ENCODE results near the gene OS9. TPM values are rescaled to one million over a fixed set of nuclear protein-coding genes. Genes with fewer than 3 reads are reported as not detected.

The OS9 gene
- total RNA-seq, 4 donors from 2014 or later, result 262 to 393 (median 286) TPM

DNA sequence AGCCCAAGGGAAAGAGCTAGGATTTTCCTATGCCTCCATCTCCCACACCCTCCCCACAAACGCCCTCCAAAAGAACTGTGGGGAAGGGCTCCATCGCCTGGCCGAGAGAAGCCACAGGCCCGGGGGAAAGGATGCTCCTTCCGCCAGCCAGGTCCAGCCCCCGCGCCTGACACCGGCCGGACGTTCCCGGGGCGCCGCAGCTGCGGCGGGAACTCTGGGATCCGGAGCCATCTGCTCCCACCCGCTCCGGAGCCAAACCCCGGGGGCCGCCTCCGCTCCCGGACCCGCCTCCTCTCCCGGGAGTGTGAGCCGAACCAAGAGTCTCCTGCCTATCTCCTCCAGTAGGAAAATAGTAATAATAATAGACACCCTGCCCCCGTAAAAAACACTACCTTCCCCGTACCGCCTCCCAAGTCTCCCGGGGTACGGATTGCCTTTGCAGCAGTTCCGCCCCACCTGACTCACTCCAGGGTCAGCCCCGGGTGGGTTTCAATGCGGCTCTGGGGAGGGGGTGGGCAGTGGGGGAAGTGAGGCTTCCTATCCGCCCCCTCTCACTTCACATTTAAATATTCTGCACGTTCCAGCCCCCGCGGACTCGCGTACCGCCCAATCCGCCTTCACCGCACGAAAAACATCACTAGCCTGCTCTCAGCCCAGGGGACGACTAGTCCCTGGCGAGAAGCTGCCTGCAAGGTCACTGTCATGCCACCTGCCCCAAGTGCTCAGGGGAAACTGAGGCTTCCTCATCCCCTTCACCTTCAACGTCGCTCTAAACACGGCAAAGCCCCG, 42.2 kb downstream of the OS9 start:
- Histone ChIP-seq H3K27me3 (peaks cover 40% of the 10 kb centered on the region), H3K9me3 (no peaks in the 10 kb centered on the region), H3K36me3 (no peaks in the 10 kb centered on the region), H3K27ac (no peak overlapping the region), H3K4me1 (peaks cover 11 to 36% of the 10 kb centered on the region in 2 donors), H3K4me3 (replicated peaks in 1 of 3) (no peak overlapping the region)
- DNase-seq, result no peak
- 13 to 15% methylated on average over 36 to 42 of the region's 49 CpGs for WGBS, 2 donors
- intact Hi-C loops (cut with DNase I), result no loop called here
- TF ChIP-seq, protein P1, sequence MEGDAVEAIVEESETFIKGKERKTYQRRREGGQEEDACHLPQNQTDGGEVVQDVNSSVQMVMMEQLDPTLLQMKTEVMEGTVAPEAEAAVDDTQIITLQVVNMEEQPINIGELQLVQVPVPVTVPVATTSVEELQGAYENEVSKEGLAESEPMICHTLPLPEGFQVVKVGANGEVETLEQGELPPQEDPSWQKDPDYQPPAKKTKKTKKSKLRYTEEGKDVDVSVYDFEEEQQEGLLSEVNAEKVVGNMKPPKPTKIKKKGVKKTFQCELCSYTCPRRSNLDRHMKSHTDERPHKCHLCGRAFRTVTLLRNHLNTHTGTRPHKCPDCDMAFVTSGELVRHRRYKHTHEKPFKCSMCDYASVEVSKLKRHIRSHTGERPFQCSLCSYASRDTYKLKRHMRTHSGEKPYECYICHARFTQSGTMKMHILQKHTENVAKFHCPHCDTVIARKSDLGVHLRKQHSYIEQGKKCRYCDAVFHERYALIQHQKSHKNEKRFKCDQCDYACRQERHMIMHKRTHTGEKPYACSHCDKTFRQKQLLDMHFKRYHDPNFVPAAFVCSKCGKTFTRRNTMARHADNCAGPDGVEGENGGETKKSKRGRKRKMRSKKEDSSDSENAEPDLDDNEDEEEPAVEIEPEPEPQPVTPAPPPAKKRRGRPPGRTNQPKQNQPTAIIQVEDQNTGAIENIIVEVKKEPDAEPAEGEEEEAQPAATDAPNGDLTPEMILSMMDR (IDR thresholded peaks at IDR 0.05), result peak in 1 of 6 experiments; percentile 8
- no peak for TF ChIP-seq POLR2A (IDR thresholded peaks at IDR 0.05)

DNA sequence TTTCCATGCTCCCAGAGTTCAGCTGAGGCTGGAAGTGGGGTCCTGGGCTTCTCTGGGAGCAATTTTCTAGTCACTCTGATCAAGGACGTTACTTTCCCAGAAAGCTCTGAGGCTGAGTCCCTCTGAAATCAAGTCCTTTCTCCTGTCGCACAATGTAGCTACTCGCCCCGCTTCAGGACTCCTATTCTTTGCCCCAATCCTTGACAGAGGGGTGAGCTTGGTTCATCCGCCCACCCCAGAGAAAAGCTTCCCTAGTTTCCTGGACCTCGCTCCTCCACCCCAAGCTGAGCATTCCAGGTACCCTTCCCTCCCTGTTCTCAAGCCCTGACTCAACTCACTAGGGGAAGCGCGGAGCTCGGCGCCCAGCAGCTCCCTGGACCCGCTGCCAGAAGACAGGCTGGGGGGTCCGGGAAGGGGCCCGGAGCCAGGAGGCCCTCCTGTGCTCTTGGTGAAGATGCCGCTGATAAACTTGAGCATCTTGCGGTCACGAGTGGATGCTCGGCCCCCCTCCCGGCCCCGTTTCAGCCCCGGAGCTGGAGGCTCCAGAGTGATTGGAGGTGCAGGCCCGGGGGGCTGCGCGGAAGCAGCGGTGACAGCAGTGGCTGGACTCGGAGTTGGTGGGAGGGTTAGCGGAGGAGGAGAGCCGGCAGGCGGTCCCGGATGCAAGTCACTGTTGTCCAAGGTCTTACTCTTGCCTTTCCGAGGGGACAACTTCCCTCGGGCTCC, 43.0 kb downstream of the OS9 start:
- H3K36me3 ChIP-seq, result no peaks in the 10 kb centered on the region
- TF ChIP-seq, protein P1 (IDR thresholded peaks at IDR 0.05), result no peak
- no peak for TF ChIP-seq POLR2A (IDR thresholded peaks at IDR 0.05)
- no peak overlapping the region for H3K27ac ChIP-seq
- intact Hi-C loops (cut with DNase I), result no loop called here
- WGBS, 2 donors, result 4 to 29% methylated on average over 22 to 29 of the region's 31 CpGs
- peaks cover 11 to 36% of the 10 kb centered on the region in 2 donors for H3K4me1 ChIP-seq
- H3K4me3 ChIP-seq (replicated peaks in 1 of 3), result no peak overlapping the region
- H3K9me3 ChIP-seq, result no peaks in the 10 kb centered on the region
- no peak for DNase-seq
- H3K27me3 ChIP-seq, result peaks cover 40% of the 10 kb centered on the region

DNA sequence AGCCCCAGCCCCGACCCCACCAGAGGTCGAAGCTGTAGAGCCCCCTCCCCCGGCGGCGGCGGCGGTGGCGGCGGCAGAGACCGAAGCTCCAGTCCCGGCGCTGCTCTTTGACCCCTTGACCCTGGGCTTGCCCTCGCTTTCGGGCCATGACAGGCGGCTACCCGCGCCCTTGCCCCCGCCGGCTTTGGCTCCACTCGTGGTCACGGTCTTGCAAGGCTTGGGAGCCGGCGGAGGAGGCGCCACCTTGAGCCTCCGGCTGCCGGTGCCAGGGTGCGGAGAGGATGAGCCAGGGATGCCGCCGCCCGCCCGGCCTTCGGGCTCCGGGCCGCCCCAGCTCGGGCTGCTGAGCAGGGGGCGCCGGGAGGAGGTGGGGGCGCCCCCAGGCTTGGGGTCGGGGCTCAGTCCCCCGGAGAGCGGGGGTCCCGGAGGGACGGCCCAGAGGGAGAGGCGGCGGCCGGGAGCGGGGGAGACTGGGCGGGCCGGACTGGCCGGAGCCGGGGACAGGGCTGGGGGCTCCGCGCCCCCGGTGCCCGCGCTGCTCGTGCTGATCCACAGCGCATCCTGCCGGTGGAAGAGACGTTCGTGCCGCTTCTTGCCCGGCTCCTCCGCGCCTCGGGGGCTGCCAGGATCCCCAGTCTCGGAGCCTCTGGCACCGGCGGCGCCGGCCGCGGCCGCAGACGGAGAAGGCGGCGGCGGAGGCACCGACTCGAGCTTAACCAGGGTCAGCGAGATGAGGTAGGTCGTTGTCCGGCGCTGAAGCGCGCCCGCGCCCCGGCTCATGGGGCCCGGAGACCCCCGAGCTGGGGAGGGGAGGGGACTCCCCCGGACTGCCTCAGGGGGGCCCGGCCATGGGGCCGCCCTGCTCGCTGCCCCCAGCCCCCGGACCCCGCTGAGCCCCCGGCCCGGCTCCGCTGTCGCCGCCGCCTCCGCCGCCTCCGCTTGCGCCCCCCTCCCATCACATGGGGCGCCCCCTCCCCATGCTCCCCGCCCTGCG, 43.8 kb downstream of the OS9 start:
- intact Hi-C loops (cut with DNase I), result no loop called here
- 0 to 28% methylated on average over 4 of the region's 110 CpGs for WGBS, 2 donors
- Histone ChIP-seq H3K4me3 (replicated peaks in 1 of 3) (peak overlapping the region in 1 of 3 donors; percentile 29), H3K4me1 (peaks cover 11 to 36% of the 10 kb centered on the region in 2 donors), H3K27ac (no peak overlapping the region), H3K27me3 (peaks cover 40% of the 10 kb centered on the region), H3K9me3 (no peaks in the 10 kb centered on the region), H3K36me3 (no peaks in the 10 kb centered on the region)
- TF ChIP-seq, protein P1 (IDR thresholded peaks at IDR 0.05), result peak in 1 of 6 experiments; percentile 33
- no peak for TF ChIP-seq POLR2A (IDR thresholded peaks at IDR 0.05)
- DNase-seq, result no peak

DNA sequence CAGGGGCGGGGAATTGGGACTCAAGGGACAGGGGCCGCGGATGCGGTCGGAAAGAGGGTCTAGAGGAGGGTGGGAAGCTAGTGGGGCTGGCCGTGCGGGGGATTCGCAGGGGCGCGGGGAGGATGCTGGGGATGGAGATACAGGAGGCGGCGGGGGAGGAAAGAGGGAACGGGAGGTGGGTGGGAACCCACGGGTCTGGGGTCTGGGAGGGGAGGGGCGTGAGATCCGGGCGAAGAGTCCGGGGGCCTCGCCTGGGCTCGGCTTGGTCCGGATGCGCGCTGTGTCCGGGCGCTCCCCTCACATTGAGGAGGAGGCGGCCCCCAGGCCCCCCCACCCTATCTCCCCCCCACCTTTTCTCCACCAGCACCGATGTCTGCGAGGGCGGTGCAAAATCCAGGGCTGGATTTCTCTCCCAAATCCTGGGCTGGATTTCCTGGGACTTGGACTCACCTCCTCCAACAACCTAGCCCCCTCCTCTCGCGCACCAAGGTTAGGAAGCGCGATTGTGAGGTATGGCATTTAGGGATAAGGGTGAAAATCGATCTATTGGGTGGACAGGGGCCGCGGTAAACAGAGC, 44.8 kb downstream of the OS9 start, which contains the start of gene AGAP2:
TSS of gene AGAP2 (minus strand) at position 82 of the 577 bp plus-strand sequence. CDS start 496 bp downstream, outside the sequence.
- Histone ChIP-seq H3K4me1 (peaks cover 11 to 36% of the 10 kb centered on the region in 2 donors), H3K36me3 (no peaks in the 10 kb centered on the region), H3K27me3 (peaks cover 40% of the 10 kb centered on the region), H3K9me3 (no peaks in the 10 kb centered on the region), H3K4me3 (replicated peaks in 1 of 3) (peak within 1 kb of the TSS in 1 of 3 donors; percentile 29), H3K27ac (no peak within 1 kb of the TSS)
- intact Hi-C loops (cut with DNase I), result no loop called here
- WGBS, 2 donors, result 9 to 20% methylated on average over 29 to 32 of the region's 36 CpGs
- TF ChIP-seq, protein P1 (IDR thresholded peaks at IDR 0.05), result no peak
- DNase-seq, result no peak
